Activated CD8-positive, alpha-beta memory T cell treated with anti-CD3 and anti-CD28 coated beads, Interleukin-2, amount 50 U/mL, for 1 hour (primary cell): ENCODE results near the gene CAMK2G.
"Not testable (repeated sequence)": the region's sequence is repeated elsewhere in the genome, so short reads cannot be mapped to it uniquely, and the experiment has no call there.

Experiments used
- DNase-seq: peaks from one replicate; pipeline ENCODE4 v3.0.0-alpha.2; 2020; ENCODE audit errors: extremely low read depth

Gene CAMK2G

GRCh38 chr10:73840056-73840402 is 34.3 kb downstream of the CAMK2G start:
- DNase-seq, result no peak

- DNase-seq, result no peak
Observed at GRCh38 chr10:73839276-73839966, 34.9 kb downstream of the CAMK2G start.

GRCh38 chr10:73838827-73839226 is 35.5 kb downstream of the CAMK2G start:
- no peak for DNase-seq

GRCh38 chr10:73838008-73838567 is 36.3 kb downstream of the CAMK2G start:
- DNase-seq, result no peak

GRCh38 chr10:73837072-73837471 is 37.3 kb downstream of the CAMK2G start:
- no peak for DNase-seq

GRCh38 chr10:73836427-73836980 is 37.9 kb downstream of the CAMK2G start:
- DNase-seq, result no peak

GRCh38 chr10:73829090-73829489 is 45.3 kb downstream of the CAMK2G start:
- DNase-seq, result not testable (repeated sequence)

- no peak for DNase-seq
Observed at GRCh38 chr10:73828161-73828560, 46.2 kb downstream of the CAMK2G start.

- no peak for DNase-seq
Observed at GRCh38 chr10:73827346-73828089, 46.8 kb downstream of the CAMK2G start.

GRCh38 chr10:73824146-73824725 is 50.1 kb downstream of the CAMK2G start:
- no peak for DNase-seq

GRCh38 chr10:73823391-73823790 is 51.0 kb downstream of the CAMK2G start:
- DNase-seq, result no peak

GRCh38 chr10:73819513-73820093 is 54.8 kb downstream of the CAMK2G start:
- no peak for DNase-seq

GRCh38 chr10:73819081-73819480 is 55.3 kb downstream of the CAMK2G start:
- DNase-seq, result no peak

GRCh38 chr10:73818402-73818801 is 56.0 kb downstream of the CAMK2G start:
- no peak for DNase-seq

- DNase-seq, result no peak
Observed at GRCh38 chr10:73817826-73818225, 56.5 kb downstream of the CAMK2G start.

GRCh38 chr10:73816917-73817729 is 57.2 kb downstream of the CAMK2G start:
- no peak for DNase-seq

- no peak for DNase-seq
Observed at GRCh38 chr10:73815719-73816030, 58.7 kb downstream of the CAMK2G start.

GRCh38 chr10:73814896-73815718 is 59.2 kb downstream of the CAMK2G start:
- DNase-seq, result no peak

- no peak for DNase-seq
Observed at GRCh38 chr10:73814276-73814895, 60.0 kb downstream of the CAMK2G start.

- DNase-seq, result no peak
Observed at GRCh38 chr10:73813333-73813732, 61.0 kb downstream of the CAMK2G start.
